Stimulated activated CD8-positive, alpha-beta memory T cell treated with anti-CD3 and anti-CD28 coated beads, Interleukin-15, amount 100 ng/mL, for 24 hours (primary cell): Measurements from ENCODE around the gene AHDC1.
"Not testable (repeated sequence)": the region's sequence is repeated elsewhere in the genome, so short reads cannot be mapped to it uniquely, and the experiment has no call there.

Experiments
- DNase-seq: peaks from one replicate; pipeline ENCODE4 v3.0.0-alpha.2; 2020; ENCODE audit warnings: low read depth

Gene AHDC1

GRCh38 chr1:27632387-27633297, 28.7 kb upstream of the AHDC1 start:
- DNase-seq: no peak

- no peak for DNase-seq
Observed at GRCh38 chr1:27630859-27631491, 27.0 kb upstream of the AHDC1 start.

GRCh38 chr1:27628712-27629111, 24.8 kb upstream of the AHDC1 start:
- DNase-seq: no peak

GRCh38 chr1:27627733-27628132, 23.8 kb upstream of the AHDC1 start:
- not testable (repeated sequence) for DNase-seq

GRCh38 chr1:27627061-27627460, 23.1 kb upstream of the AHDC1 start:
- no peak for DNase-seq

GRCh38 chr1:27626031-27626935, 22.3 kb upstream of the AHDC1 start:
- no peak for DNase-seq

GRCh38 chr1:27624467-27625178, 20.7 kb upstream of the AHDC1 start:
- no peak for DNase-seq

- DNase-seq: no peak
Observed at GRCh38 chr1:27623327-27624212, 19.6 kb upstream of the AHDC1 start.

GRCh38 chr1:27622828-27623227, 18.9 kb upstream of the AHDC1 start:
- no peak for DNase-seq

- DNase-seq: no peak
Observed at GRCh38 chr1:27621051-27621920, 17.3 kb upstream of the AHDC1 start.

GRCh38 chr1:27619782-27620438, 16.0 kb upstream of the AHDC1 start:
- not testable (repeated sequence) for DNase-seq

GRCh38 chr1:27618341-27619082, 14.6 kb upstream of the AHDC1 start:
- DNase-seq: no peak

GRCh38 chr1:27617420-27617819, 13.5 kb upstream of the AHDC1 start:
- DNase-seq: no peak

GRCh38 chr1:27616441-27616840, 12.5 kb upstream of the AHDC1 start:
- DNase-seq: no peak

GRCh38 chr1:27615346-27616192, 11.6 kb upstream of the AHDC1 start:
- DNase-seq: no peak

- no peak for DNase-seq
Observed at GRCh38 chr1:27614625-27615344, 10.8 kb upstream of the AHDC1 start.
